ENCODE measurements around the gene BACH1.

Gene BACH1

DNA sequence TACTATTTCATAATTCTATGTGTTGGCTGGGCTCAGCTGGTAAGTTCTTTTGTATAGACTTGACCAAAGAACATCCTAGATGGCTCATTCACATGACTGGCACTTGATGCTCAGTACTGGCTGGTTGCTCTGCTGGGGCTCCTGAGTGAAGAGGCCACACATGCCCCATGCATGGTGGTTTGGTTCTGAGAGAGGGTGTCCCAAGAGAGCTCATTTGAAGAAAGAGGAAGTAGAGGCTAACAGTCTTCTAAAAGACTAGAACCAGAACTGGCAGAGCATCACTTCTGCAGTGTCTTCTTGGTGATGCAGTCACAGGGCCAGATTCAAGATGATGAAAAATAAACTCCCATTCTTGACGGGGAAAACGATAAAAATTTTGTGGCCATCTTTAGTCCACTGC, 5.2 kb upstream of the BACH1 start:
- DNase-seq (ENCODE audit: low read depth): no peak

DNA sequence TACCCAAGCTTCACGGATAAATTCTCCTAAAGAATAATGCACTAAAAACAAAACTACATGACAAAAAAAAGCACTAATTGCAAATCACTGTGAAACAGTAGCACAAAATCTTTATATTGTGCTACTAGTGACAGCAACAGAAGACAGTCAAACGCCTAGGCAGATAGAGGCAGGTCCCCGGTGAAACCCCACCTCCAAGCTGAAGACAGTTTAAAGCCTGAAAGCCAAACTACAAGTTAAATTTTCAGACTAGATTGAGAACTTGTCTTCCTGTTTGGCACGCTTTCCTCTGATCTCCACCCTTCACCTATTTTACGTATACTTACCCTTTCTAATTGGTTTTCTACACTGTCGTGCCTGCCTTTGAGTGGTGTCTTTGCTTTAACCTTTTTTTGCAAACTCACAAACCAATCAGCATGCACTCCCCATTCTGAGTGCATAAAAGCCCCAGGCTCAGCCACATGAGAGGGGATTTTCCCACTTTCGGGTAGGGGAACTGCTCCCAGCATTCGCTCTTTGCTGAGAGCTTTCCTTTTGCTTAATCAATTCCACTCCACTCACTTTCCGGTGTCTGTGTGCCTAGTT, 3.6 kb upstream of the BACH1 start:
- DNase-seq (ENCODE audit: low read depth): no peak

DNA sequence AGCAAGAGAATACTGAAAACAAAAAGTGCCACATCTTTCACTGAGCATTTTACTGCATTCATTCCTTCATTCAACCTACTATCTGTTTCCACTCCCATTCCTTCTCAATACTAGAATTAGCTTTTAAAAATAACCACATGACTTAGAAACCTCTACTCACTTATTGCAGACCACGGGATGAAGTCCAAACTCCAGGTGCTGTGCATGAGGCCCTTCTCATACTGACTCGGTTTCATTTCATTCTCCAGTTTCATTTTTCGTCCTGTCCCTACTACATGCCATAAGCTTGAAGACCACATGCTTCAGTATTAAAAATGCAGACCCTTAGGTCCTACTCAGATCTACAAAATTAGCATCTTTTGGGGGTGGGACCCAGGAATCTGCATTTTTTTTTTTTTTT, 2.3 kb upstream of the BACH1 start:
- no peak for DNase-seq (ENCODE audit: low read depth)

DNA sequence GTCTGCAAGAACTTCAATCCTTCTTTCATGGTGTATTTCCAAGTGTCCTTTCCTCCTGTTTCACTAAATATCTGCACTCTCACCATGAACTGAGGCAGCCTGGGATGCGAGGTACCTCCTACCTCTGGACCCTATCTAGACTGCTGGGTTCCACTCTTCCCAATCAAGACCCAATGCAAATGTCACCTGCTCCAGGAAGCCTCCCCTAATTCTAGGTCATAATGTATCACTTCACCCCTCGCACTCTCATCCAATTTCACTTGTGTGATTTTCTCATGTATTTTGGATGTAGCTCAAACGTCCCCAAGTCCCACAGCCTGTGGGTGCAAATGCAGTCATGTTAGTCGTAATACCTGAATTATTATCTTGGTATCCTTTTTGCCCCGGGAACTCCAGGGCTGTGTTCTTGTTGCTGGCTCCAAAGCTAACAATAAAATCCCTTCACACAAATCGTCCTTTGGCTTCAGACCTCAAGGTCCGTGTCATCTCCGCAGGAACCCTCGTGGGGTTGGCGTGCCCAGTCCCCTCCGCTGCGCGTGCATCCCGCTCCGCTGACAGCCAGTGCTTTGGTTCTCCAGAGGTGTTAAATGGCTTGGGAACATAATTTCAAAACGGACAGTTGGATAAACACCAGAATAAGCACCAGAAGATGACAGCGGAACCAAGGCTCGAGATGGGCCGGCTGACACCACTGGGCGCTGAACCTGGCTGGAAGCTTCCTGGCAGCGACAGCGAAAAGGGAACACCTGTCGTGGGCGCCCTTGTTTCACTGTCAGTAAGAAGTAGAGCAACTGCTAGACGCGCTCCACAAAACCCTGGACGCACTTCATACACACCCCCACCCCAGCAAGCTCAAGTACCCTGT, 1.0 kb upstream of the BACH1 start:
- DNase-seq (ENCODE audit: low read depth): no peak

DNA sequence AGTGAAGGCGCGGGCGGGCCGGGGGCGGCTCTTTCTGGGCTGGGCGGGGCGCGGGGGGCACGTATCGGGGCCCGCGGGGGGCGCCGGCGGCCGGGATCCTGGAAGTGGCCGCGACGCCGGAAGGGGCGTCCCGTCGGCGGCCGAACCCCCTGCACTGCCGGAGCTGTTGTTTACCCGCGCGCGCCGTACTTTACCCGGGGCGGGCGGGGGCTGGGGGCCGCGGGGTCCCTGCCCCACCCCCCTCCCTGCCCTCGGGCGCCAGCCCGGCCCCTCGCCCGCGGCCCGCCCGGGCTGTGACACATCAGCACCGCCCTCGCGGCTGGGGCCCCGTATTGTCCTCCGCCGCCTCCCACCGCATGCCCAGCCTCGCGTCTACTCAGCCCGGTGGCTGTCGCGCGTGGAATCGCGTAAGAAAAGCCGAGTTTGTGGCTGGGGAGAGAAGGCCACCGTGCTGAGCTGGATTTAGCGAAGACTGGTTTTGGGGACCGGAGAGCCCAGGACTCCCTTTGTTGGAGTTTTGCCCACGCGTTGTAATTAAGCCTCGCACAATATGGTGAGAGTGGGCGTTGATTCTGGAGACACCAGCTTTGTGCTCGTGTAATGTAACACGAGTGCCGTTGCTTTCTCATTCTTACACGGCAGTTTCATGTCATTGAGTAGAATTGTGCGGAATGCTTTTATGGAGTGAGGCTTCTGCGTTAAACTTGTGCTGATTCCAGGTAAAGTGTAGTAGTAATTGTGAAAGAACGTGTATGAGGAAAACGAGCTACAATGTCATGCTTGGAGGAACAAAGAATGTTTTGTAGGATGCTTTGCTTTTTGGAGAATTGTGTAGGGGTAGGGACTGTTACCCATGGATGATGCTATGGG, 559 bp downstream of the BACH1 start:
- no peak for DNase-seq (ENCODE audit: low read depth)

DNA sequence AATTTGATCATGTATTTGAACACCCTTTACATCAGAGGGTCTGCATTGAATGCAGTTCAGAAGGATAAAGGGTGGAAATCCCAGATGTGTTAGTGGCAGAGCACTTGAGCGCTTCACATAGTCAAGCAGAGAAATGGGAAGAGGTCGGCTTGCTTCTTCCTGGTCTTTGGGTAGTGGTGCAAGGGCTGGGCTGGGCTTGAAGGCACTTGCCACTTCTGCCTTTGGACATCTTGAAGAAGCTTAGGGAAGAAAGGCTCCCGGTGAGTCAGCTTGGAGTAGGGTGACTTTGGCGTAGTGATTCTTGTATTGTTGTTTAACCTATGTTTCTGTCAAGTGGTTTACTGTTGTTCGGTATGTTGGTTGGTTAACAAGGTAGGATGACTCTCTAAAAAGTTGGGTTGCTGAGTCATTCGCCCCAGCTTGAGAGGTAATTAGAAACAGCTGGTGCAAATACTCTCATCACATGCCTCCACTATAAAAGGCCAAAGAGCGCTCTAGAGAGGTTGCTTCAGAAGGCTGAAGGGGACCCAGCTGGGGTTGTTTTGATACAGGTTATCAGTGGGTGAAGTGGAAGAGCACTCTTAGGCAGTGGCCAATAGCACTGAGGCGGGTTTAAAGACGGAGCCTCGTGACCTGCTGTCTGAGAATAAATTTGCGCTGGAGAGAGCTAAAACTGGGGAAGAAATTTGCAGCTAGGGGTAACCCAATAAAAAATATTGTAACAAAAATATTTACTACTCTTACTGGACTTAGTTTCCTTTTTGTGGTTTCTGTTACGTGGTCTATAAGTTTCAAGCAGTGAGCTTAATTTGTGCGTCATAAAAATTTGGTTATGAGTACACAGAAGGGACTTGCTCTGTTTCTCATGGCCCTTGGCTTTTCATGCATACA, 1.4 kb downstream of the BACH1 start:
- DNase-seq (ENCODE audit: low read depth): peak; percentile 87

DNA sequence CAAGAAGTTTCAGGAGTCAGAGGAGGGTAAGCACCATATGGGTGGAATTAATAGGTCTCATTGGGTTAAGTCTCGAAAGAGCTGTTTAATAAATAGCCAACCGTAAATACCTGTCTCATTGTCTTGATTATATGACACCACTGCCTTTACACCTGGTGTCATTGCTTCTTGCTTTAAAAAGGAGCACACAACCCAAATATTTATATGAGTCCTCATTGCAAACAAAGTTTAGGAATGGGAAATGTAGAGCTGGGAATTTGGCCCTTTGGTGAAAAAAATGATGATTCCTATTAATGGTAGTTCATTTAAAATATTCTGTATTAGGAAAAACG, 2.1 kb downstream of the BACH1 start:
- DNase-seq (ENCODE audit: low read depth): no peak

DNA sequence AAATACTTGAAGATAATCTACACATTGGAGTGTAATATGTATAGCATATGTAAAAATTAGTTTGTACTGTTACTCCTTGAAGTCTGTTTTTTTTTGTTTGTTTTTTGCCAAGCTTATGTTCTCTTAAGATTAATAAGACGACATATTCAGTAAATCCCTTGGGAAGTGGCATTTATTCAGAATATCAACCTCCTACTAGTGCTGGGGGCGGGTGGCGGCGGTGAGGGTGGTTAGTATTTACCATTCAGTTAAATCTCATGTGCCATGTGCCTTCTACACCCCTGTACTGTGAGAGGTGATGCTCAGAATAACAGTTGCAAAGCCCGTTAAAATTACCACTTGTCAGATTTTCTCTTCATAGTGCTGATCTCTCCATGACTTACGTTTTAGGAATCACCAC, 3.0 kb downstream of the BACH1 start:
- DNase-seq (ENCODE audit: low read depth): no peak

DNA sequence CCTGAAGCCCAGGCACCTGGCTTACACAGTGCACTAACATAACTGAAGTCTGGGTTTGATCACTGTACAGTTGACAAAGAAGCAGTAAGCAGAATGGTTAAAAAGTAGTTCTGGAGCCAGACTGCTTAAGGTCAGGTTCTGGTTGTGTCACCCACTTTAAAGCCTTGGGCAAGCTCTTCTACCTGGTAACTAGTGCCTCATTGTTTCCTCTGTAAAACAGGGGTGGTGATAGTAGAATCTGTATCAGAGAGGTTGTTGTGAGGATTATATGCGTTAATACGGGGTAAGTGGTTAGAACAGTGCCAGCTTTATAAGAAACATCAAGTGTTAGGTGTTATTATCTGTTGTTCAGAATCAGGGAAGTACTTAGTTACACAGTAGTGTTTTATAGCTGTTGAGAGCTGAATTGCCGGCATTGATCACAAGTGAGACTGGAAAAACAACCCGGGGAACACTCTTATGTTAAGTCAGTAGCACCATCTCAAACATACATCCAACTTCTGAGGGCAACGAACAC, 3.7 kb downstream of the BACH1 start:
- no peak for DNase-seq (ENCODE audit: low read depth)

DNA sequence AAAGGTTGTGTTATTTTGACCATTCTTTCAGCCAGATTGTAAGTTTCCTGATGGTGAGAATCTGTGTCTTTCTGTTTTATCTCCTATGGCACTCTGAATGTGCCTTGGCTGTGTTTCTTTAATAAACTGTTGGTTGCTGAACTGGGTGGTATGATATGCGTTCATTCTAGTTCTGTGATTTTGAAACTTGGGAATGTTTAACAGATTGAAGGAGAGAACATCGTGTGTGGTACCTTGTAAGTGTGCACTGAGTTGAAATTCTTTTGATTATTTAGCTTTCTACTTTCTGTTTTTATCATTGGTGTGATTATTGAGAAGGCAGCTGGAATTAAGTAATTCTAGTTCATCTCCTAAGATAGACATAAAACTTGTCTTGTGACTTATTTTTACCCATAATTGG, 4.6 kb downstream of the BACH1 start:
- no peak for DNase-seq (ENCODE audit: low read depth)

DNA sequence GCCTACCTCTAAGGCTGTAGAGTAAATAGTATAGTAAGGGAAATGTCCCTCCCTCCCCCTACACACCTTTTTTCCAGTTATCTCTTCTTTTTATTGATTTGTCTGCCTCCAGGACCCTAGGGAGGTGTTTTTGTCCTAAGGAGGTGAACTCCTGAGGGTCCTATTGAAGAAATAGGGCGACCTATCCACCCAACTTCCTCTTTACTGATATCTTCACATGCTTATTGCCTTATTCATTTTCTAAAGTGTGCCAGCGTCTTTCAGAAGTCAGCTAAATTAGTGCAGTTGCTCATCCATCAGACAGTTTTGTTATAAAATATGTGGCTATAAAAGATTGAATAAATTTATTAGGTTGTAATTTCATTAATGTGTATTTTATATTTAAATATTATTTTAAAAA, 5.9 kb downstream of the BACH1 start:
- DNase-seq (ENCODE audit: low read depth): no peak

DNA sequence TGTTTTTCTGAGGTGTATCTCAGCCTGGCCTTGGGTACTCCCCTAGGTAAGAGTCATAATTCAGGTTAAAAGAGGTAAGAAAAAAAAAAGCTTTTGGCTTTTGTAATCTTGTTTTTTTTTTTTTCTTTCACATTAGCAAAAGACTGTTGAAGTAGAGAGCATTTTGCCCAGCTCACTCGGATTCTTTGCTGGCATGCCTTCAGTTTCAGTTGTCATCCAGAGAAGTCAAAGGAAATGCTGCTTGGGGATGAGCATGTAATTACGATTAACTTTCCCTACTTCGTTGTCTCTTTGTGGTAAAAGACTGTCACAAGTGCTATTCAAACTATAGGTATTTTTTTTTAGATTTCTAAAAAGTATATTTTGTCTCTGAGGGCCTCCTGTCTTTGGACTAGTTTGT, 6.3 kb downstream of the BACH1 start:
- no peak for DNase-seq (ENCODE audit: low read depth)

DNA sequence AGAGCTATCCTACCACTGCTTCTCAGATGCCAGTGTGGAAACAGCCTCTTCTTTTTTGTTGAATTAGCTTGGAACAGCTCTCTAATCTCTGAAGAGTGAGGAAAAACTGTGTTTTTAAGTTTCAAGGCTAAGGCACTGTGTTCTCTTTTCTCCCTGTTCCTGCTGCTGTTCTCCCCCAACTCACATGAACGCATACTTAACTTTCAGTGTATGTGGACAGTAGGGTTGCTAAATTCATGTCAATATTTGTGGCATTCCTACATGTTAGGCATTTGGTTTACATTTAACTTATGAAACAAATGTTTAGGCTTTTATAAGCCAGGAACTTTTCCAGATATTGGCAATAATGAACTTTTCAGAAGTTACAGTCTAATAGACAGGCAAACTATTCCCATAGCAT, 6.8 kb downstream of the BACH1 start:
- DNase-seq (ENCODE audit: low read depth): no peak

DNA sequence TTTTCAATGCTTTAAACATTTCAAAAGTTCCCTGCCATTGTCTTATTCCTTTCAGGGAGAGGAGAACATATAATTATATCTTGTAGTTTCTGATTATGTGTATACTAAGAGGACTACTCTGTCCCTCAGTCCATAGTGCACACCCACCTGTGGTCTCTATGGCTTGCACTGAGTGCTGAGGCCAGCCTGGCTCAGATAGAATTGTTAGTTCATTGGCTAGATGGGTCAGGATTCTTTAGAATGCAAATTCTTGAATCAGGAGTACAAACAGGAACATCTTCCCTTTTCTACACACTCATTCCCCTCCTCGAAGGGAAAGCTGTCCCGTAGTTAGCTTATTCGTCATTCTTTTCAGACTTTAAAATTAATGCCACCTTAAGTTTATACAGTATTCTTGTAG, 8.2 kb downstream of the BACH1 start:
- no peak for DNase-seq (ENCODE audit: low read depth)

DNA sequence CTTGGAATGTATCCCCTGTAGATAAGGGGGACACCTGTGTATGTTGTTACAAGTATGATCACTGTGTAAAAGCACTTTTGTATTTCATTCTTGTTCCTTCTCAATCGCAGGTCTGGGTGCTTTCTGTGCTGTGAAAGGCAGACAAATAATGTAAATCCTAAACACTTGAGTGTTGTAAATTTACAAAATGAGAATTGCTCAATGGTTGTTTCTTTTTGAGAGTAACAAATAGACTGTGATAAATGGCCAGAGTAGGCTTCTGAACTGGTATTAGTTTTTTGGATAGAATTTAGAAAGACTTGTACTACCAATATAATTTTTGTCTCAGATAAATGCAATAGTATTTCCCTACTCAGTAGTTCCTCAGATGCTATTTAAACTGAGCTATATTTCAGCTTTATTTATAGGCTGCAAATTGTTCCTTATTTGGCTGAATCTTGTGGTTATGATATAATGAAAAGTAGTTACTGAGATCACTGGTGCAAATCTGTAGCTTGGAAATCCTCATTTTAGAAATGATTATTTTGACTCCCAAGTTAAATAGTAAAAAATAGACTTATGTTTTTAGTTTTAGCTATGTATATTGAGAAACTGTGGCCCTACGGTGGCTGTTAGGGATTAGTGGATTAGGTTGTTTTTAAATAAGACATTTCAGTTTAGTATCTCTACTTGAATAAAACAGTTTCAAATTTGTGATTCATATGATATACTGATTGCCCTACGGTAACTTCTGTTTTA, 9.2 kb downstream of the BACH1 start:
- no peak for DNase-seq (ENCODE audit: low read depth)

DNA sequence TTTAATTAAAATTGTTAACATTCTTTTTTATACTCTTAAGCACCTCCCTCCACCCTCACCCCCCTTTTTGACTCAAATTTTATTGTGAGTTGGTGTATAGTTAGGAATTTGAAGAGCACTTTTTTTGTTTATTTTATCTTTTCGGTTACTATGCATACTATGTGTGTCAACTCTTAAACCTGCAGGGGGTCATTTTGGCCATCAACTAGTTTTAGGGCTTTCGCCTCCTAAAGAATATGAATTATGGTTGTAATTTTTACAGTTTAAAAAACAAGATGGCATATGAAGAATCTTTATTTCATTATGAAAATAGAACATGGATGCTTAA, 9.7 kb downstream of the BACH1 start:
- no peak for DNase-seq (ENCODE audit: low read depth)

DNA sequence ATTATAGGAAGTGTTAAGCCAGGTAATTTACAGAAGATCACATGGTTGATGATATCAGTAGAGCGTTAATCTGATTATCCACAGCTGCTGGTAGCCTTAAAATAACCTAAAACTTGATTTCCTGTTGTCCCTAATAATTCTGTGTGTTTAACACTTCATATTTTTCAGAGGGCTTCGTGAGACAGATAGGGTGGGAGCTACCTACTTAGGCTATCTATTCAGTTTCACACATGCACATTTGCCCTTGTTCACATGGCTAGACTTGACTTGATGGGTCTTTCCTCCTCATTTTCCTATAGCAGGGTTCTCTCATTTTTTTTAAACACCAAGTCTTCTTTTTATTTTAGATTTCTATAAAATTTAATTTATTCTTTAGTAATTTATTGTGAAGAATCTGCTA, 11.0 kb downstream of the BACH1 start:
- no peak for DNase-seq (ENCODE audit: low read depth)

DNA sequence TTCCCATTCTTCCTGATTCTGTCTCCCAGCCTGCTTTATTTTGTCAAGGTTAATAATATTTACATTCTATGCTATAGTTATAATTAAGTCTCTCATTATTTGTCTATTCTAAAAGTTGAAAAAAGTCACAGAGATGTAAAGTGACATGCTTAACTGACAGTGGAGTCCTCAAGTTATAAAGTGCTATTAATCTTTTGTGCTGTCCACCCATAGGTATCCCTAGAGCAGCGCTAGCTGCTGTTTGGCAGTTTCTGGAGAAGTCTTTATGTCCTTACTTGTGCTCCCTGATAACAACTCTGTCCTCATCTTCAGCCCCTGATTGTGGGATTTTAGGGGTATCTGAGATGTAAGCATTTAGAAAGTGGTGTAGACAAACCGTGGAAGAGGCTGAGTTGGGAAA, 13.1 kb downstream of the BACH1 start:
- DNase-seq (ENCODE audit: low read depth): no peak

DNA sequence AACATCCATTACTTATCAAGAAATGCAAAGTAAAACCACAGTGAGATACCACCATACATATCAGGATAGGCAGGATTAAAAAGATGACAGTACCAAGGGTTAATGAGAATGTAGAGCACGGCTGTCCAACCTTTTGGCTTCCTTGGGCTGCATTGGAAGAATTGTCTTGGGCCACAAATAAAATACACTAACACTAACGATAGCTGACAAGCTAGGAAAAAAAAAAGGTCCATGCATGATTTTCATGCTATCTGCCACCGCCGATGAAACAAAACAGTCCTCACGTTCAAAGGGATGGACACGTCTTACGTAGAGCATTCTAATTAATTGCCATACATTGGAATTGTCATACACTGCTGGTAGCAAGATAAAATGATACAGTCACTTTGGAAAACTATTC, 14.3 kb downstream of the BACH1 start:
- DNase-seq (ENCODE audit: low read depth): no peak

DNA sequence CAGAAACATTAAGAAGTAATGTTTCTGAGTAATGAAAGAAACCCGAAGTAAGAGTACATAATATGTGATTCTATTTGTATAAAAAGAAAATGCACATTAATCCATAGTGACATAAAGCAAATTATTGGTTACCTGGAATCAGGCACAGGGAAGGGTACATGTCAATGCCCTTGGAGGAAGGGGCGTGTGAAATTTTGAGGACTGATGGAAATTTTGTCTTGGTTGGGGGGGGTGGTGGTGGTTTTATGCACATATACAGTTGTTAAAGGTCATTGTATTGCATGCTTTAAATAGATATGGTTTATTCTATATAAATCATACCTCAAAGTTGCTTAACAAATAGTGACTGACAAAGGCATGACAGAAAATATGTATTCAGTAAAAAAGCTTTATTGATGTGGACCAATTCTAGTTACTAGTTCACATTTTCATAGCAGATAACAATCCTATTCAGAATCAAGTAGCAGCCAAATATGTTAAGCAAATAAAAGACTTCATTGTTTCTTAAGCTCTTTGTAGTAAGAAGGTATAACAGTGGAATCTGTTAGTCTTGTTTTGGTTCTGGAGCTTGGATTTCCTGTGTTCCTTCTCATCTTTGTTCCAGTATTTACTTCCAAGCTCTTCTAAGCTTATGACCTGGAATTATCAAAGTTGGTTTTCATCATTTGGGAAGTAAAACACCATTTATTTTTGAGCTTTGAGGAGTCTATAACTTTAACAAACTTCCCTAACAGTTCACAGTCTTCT, 15.1 kb downstream of the BACH1 start:
- no peak for DNase-seq (ENCODE audit: low read depth)
